Measurements from ENCODE around the gene EEF1AKMT4.

- TF ChIP-seq CTCF (optimal IDR thresholded peaks at IDR 0.05 in 1 of 3, IDR thresholded peaks at IDR 0.05 in 1 of 3, conservative IDR thresholded peaks at IDR 0.05 in 1 of 3; ENCODE audit: extremely low read depth in 1 of 3, insufficient read depth in 2 of 3, low read length in 3 of 3) (no peak), EZH2 (IDR thresholded peaks at IDR 0.05; ENCODE audit: low read length) (no peak)
Measured at GRCh38 chr3:184248454-184249411, 739 bp upstream of the EEF1AKMT4 start, which contains the start of gene ALG3.
